Skeletal muscle satellite cell (primary cell): ENCODE measurements around the gene ZNRF1.
A peak's percentile ranks its signal among the peaks of the same experiment; 100 is the strongest.

ENCODE experiments used
- H3K27me3 ChIP-seq: 2 replicates; pipeline ENCODE4 v1.7.0; 2013; ENCODE audit warnings: low read length; ENCODE audit not compliant: control insufficient read depth, insufficient read depth
- H3K36me3 ChIP-seq: 2 replicates; pipeline ENCODE4 v1.7.0; 2013; ENCODE audit warnings: mild to moderate bottlenecking, control low read depth, low read length; ENCODE audit not compliant: insufficient read depth
- H3K4me1 ChIP-seq: 2 replicates; pipeline ENCODE4 v1.7.0; 2013; ENCODE audit warnings: low read length; ENCODE audit not compliant: control insufficient read depth, insufficient read depth
- H3K4me2 ChIP-seq: 2 replicates; pipeline ENCODE4 v1.7.0; 2013; ENCODE audit warnings: mild to moderate bottlenecking, low read length
- H3K4me3 ChIP-seq: 2 replicates; pipeline ENCODE4 v1.7.0; 2013; ENCODE audit warnings: low read length
- H3K9ac ChIP-seq: 2 replicates; pipeline ENCODE4 v1.7.0; 2013; ENCODE audit warnings: mild to moderate bottlenecking, low read depth, low read length, moderate library complexity
- H3K9me3 ChIP-seq: replicated peaks from 2 replicates; pipeline ENCODE4 v1.7.0; 2013; ENCODE audit warnings: mild to moderate bottlenecking, control low read depth, low read length

The ZNRF1 gene

GRCh38 chr16:75097941-75098901, 99.4 kb downstream of the ZNRF1 start:
- no peak overlapping the region for H3K4me3 ChIP-seq
- H3K4me2 ChIP-seq: no peak overlapping the region
- H3K4me1 ChIP-seq: peaks cover 15% of the 10 kb centered on the region
- H3K27me3 ChIP-seq: no peaks in the 10 kb centered on the region
- H3K9ac ChIP-seq: no peak overlapping the region
- no peaks in the 10 kb centered on the region for H3K36me3 ChIP-seq
- H3K9me3 ChIP-seq: no peaks in the 10 kb centered on the region

GRCh38 chr16:75099075-75099667, 100.3 kb downstream of the ZNRF1 start:
- Histone ChIP-seq H3K9me3 (no peaks in the 10 kb centered on the region), H3K9ac (no peak overlapping the region), H3K4me1 (peaks cover 15% of the 10 kb centered on the region), H3K4me2 (peak overlapping the region; percentile 22), H3K4me3 (no peak overlapping the region), H3K27me3 (no peaks in the 10 kb centered on the region), H3K36me3 (peaks cover 3% of the 10 kb centered on the region)

GRCh38 chr16:75099738-75100602, 101.1 kb downstream of the ZNRF1 start:
- Histone ChIP-seq H3K4me2 (peak overlapping the region; percentile 22), H3K9ac (no peak overlapping the region), H3K36me3 (peaks cover 3% of the 10 kb centered on the region), H3K9me3 (no peaks in the 10 kb centered on the region), H3K27me3 (no peaks in the 10 kb centered on the region), H3K4me1 (peaks cover 15% of the 10 kb centered on the region), H3K4me3 (no peak overlapping the region)

GRCh38 chr16:75100603-75100990, 101.8 kb downstream of the ZNRF1 start:
- H3K4me1 ChIP-seq: peaks cover 21% of the 10 kb centered on the region
- H3K9me3 ChIP-seq: no peaks in the 10 kb centered on the region
- peaks cover 3% of the 10 kb centered on the region for H3K36me3 ChIP-seq
- no peak overlapping the region for H3K4me3 ChIP-seq
- no peaks in the 10 kb centered on the region for H3K27me3 ChIP-seq
- no peak overlapping the region for H3K4me2 ChIP-seq
- H3K9ac ChIP-seq: no peak overlapping the region

GRCh38 chr16:75101635-75102034, 102.8 kb downstream of the ZNRF1 start:
- H3K27me3 ChIP-seq: no peaks in the 10 kb centered on the region

GRCh38 chr16:75102595-75102994, 103.8 kb downstream of the ZNRF1 start:
- Histone ChIP-seq H3K4me1 (peaks cover 31% of the 10 kb centered on the region), H3K4me3 (no peak overlapping the region), H3K27me3 (no peaks in the 10 kb centered on the region), H3K9ac (no peak overlapping the region), H3K4me2 (no peak overlapping the region), H3K36me3 (peaks cover 11% of the 10 kb centered on the region), H3K9me3 (no peaks in the 10 kb centered on the region)

More at GRCh38 chr16:75101635-75102034, 102.8 kb downstream of the ZNRF1 start:
- Histone ChIP-seq H3K36me3 (peaks cover 9% of the 10 kb centered on the region), H3K4me1 (peaks cover 25% of the 10 kb centered on the region), H3K9me3 (no peaks in the 10 kb centered on the region), H3K9ac (no peak overlapping the region), H3K4me3 (no peak overlapping the region), H3K4me2 (no peak overlapping the region)

- Histone ChIP-seq H3K4me1 (peaks cover 43% of the 10 kb centered on the region), H3K4me2 (no peak overlapping the region), H3K36me3 (peaks cover 11% of the 10 kb centered on the region), H3K27me3 (no peaks in the 10 kb centered on the region), H3K9ac (no peak overlapping the region), H3K9me3 (no peaks in the 10 kb centered on the region), H3K4me3 (no peak overlapping the region)
Observed at GRCh38 chr16:75103994-75104393, 105.2 kb downstream of the ZNRF1 start.

- Histone ChIP-seq H3K4me1 (peaks cover 45% of the 10 kb centered on the region), H3K27me3 (no peaks in the 10 kb centered on the region), H3K9ac (no peak overlapping the region), H3K4me2 (no peak overlapping the region), H3K4me3 (no peak overlapping the region), H3K36me3 (peaks cover 11% of the 10 kb centered on the region), H3K9me3 (no peaks in the 10 kb centered on the region)
Observed at GRCh38 chr16:75104836-75105235, 106.0 kb downstream of the ZNRF1 start.

- peaks cover 45% of the 10 kb centered on the region for H3K4me1 ChIP-seq
- no peak overlapping the region for H3K4me3 ChIP-seq
- H3K9me3 ChIP-seq: no peaks in the 10 kb centered on the region
- H3K4me2 ChIP-seq: no peak overlapping the region
- no peak overlapping the region for H3K9ac ChIP-seq
- H3K36me3 ChIP-seq: peaks cover 11% of the 10 kb centered on the region
- no peaks in the 10 kb centered on the region for H3K27me3 ChIP-seq
Observed at GRCh38 chr16:75105306-75106061, 106.7 kb downstream of the ZNRF1 start.

- H3K36me3 ChIP-seq: peaks cover 11% of the 10 kb centered on the region
- no peak overlapping the region for H3K4me2 ChIP-seq
- H3K27me3 ChIP-seq: no peaks in the 10 kb centered on the region
- no peak overlapping the region for H3K4me3 ChIP-seq
- peaks cover 53% of the 10 kb centered on the region for H3K4me1 ChIP-seq
- H3K9ac ChIP-seq: no peak overlapping the region
- H3K9me3 ChIP-seq: no peaks in the 10 kb centered on the region
Observed at GRCh38 chr16:75106351-75107274, 107.8 kb downstream of the ZNRF1 start.
